ENCODE measurements around the gene STH.

DNA sequence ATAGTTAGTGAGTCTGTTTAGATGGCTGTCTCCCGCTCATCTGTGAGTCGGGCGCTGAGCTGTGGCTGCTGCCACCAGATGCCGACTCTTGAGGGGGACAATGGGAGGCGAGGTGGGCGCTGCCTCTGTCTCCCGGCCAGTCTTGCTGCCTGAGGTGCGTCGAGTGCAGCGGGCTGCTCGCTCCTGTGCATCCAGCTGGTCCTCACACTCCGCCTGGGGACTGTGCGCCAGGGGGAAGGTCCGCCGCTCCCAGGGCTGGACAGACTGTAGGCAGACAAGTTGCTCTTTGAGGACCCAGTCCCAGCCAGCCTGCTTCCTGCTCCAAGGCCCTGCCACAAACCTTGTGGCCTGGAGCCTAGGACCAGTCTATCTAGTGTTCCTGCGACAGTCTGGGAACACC is 32.4 kb downstream of the STH start:
- TF ChIP-seq RAD51 (IDR thresholded peaks at IDR 0.05; ENCODE audit: borderline replicate concordance, low read depth) (no peak), TCF3 (CRISPR knock-in tag; IDR thresholded peaks at IDR 0.05) (no peak), RAD21 (CRISPR knock-in tag; conservative IDR thresholded peaks at IDR 0.05 in 1 of 2, IDR thresholded peaks at IDR 0.05 in 1 of 2) (no peak), GABPA (tag; conservative IDR thresholded peaks at IDR 0.05; ENCODE audit: low read depth) (no peak), MCM2 (IDR thresholded peaks at IDR 0.05; ENCODE audit: low read depth) (no peak), KAT7 (CRISPR knock-in tag; IDR thresholded peaks at IDR 0.05; ENCODE audit: borderline replicate concordance) (no peak), TSC22D4 (tag; IDR thresholded peaks at IDR 0.05) (no peak), EGR1 (conservative IDR thresholded peaks at IDR 0.05) (no peak), MAZ (CRISPR knock-in tag; conservative IDR thresholded peaks at IDR 0.05 in 1 of 2, IDR thresholded peaks at IDR 0.05 in 1 of 2) (no peak)
- TF ChIP-seq, protein P1, sequence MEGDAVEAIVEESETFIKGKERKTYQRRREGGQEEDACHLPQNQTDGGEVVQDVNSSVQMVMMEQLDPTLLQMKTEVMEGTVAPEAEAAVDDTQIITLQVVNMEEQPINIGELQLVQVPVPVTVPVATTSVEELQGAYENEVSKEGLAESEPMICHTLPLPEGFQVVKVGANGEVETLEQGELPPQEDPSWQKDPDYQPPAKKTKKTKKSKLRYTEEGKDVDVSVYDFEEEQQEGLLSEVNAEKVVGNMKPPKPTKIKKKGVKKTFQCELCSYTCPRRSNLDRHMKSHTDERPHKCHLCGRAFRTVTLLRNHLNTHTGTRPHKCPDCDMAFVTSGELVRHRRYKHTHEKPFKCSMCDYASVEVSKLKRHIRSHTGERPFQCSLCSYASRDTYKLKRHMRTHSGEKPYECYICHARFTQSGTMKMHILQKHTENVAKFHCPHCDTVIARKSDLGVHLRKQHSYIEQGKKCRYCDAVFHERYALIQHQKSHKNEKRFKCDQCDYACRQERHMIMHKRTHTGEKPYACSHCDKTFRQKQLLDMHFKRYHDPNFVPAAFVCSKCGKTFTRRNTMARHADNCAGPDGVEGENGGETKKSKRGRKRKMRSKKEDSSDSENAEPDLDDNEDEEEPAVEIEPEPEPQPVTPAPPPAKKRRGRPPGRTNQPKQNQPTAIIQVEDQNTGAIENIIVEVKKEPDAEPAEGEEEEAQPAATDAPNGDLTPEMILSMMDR (IDR thresholded peaks at IDR 0.05 in 2 of 3, conservative IDR thresholded peaks at IDR 0.05 in 1 of 3; ENCODE audit: insufficient read depth in 2 of 3, low read depth in 1 of 3, low read length in 3 of 3), result no peak
- TF ChIP-seq, protein P2, sequence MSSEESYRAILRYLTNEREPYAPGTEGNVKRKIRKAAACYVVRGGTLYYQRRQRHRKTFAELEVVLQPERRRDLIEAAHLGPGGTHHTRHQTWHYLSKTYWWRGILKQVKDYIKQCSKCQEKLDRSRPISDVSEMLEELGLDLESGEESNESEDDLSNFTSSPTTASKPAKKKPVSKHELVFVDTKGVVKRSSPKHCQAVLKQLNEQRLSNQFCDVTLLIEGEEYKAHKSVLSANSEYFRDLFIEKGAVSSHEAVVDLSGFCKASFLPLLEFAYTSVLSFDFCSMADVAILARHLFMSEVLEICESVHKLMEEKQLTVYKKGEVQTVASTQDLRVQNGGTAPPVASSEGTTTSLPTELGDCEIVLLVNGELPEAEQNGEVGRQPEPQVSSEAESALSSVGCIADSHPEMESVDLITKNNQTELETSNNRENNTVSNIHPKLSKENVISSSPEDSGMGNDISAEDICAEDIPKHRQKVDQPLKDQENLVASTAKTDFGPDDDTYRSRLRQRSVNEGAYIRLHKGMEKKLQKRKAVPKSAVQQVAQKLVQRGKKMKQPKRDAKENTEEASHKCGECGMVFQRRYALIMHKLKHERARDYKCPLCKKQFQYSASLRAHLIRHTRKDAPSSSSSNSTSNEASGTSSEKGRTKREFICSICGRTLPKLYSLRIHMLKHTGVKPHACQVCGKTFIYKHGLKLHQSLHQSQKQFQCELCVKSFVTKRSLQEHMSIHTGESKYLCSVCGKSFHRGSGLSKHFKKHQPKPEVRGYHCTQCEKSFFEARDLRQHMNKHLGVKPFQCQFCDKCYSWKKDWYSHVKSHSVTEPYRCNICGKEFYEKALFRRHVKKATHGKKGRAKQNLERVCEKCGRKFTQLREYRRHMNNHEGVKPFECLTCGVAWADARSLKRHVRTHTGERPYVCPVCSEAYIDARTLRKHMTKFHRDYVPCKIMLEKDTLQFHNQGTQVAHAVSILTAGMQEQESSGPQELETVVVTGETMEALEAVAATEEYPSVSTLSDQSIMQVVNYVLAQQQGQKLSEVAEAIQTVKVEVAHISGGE (CRISPR knock-in tag; IDR thresholded peaks at IDR 0.05), result no peak
- TF ChIP-seq, protein P3, sequence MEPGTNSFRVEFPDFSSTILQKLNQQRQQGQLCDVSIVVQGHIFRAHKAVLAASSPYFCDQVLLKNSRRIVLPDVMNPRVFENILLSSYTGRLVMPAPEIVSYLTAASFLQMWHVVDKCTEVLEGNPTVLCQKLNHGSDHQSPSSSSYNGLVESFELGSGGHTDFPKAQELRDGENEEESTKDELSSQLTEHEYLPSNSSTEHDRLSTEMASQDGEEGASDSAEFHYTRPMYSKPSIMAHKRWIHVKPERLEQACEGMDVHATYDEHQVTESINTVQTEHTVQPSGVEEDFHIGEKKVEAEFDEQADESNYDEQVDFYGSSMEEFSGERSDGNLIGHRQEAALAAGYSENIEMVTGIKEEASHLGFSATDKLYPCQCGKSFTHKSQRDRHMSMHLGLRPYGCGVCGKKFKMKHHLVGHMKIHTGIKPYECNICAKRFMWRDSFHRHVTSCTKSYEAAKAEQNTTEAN (CRISPR knock-in tag; IDR thresholded peaks at IDR 0.05), result no peak
- TF ChIP-seq, protein P4, sequence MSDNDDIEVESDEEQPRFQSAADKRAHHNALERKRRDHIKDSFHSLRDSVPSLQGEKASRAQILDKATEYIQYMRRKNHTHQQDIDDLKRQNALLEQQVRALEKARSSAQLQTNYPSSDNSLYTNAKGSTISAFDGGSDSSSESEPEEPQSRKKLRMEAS (CRISPR knock-in tag; IDR thresholded peaks at IDR 0.05), result no peak
- TF ChIP-seq, protein P5, sequence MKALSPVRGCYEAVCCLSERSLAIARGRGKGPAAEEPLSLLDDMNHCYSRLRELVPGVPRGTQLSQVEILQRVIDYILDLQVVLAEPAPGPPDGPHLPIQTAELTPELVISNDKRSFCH (CRISPR knock-in tag; IDR thresholded peaks at IDR 0.05), result no peak
- TF ChIP-seq, protein P5 (tag; IDR thresholded peaks at IDR 0.05), result no peak

Data from K562 (cell line).